ENCODE results near the gene EGFL8.
A peak's percentile ranks its signal among the peaks of the same experiment; 100 is the strongest.
"Not testable (repeated sequence)": the region's sequence is repeated elsewhere in the genome, so short reads cannot be mapped to it uniquely, and the experiment has no call there.

The EGFL8 gene

GRCh38 chr6:32164295-32164694, at the start of gene EGFL8:
TSS of gene EGFL8 (plus strand) at chr6:32164595. CDS start at chr6:32166166, 1,571 bp downstream.
- no peak for DNase-seq (ENCODE audit: low spot score)

DNA sequence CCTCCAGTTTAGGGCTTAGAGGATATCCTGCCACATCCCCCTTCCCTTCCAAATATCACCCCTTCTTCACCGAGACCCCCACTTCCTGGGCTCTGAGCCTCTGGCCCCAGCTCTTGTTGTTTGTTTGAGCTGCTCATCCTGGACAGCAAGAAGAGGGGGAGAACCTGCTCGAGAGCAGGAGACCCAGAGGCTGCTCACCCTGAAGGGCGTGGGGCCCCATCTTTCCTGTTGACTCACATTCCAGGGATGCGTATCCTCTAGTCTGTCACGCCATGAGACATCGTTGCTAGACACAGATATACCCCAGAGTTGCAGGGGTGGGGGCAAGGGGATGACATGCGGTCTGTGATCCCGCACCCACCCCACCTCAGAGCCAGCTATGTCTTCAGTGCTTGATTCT, 49.6 kb upstream of the EGFL8 start:
- DNase-seq (ENCODE audit: low spot score): no peak

- no peak for DNase-seq (ENCODE audit: low spot score)
Measured at GRCh38 chr6:32115623-32116022, 48.8 kb upstream of the EGFL8 start.

GRCh38 chr6:32116674-32117073, 47.7 kb upstream of the EGFL8 start:
- peak; percentile 53 for DNase-seq (ENCODE audit: low spot score)

GRCh38 chr6:32117461-32117860, 46.9 kb upstream of the EGFL8 start:
- no peak for DNase-seq (ENCODE audit: low spot score)

GRCh38 chr6:32118782-32119628, 45.4 kb upstream of the EGFL8 start:
- DNase-seq (ENCODE audit: low spot score): peak; percentile 90

DNA sequence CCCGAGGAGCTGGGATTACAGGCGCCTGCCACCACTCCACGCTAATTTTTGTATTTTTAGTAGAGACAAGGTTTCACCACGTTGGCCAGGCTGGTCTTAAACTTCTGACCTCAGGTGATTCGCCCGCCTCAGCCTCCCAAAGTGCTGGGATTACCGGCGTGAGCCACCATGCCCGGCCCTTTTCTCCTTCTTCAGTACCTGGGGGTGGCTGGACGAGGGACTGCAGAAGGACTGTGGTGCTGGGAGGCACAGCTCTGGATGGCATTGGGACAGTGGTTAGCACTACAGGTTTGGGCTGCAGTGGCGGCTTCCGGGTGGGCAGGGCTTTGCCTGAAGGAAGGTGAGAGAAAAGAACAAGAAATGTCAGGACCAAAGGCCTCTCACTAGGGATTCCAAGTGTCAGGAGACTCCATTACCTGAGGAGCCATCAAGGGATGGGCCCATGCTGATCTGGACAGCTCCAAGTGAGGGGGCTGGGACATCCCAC, 43.8 kb upstream of the EGFL8 start:
- no peak for DNase-seq (ENCODE audit: low spot score)

DNA sequence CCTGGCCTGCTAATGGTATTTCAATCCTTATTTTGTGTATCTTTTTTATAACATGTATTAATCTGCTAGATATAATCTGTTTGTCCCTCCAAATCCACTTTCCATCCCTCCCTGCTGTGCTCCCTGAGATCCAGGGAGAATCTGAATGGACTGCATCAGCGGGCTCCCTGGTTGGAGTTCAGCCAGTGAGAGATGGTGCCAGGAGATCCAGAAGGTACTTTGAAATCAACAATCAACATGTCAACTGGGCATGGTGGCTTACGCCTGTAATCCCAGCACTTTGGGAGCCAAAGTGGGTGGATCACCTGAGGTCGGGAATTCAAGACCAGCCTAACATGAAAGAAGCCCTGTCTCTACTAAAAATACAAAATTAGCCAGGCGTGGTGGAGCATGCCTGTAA, 40.7 kb upstream of the EGFL8 start:
- no peak for DNase-seq (ENCODE audit: low spot score)

DNA sequence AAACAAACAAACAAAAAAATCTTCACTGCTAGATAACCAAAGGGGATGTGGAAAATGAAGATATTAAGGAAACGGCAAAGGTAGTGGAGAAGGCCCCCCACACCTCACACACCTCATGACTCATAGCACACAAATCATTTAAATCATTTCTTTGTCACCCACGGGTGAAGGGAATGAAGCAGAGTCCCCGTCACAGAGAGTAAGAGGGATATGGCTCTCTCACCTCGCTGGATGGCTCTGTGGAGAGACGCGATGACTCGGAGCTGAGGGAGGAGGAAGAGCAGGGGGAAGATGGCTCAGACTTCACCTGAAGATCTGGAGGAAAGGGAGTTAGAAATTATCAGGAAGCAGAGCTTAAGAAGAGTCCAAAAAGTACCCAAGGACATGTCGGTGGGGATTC, 37.5 kb upstream of the EGFL8 start:
- no peak for DNase-seq (ENCODE audit: low spot score)

GRCh38 chr6:32127409-32127716, 37.0 kb upstream of the EGFL8 start:
- no peak for DNase-seq (ENCODE audit: low spot score)

DNA sequence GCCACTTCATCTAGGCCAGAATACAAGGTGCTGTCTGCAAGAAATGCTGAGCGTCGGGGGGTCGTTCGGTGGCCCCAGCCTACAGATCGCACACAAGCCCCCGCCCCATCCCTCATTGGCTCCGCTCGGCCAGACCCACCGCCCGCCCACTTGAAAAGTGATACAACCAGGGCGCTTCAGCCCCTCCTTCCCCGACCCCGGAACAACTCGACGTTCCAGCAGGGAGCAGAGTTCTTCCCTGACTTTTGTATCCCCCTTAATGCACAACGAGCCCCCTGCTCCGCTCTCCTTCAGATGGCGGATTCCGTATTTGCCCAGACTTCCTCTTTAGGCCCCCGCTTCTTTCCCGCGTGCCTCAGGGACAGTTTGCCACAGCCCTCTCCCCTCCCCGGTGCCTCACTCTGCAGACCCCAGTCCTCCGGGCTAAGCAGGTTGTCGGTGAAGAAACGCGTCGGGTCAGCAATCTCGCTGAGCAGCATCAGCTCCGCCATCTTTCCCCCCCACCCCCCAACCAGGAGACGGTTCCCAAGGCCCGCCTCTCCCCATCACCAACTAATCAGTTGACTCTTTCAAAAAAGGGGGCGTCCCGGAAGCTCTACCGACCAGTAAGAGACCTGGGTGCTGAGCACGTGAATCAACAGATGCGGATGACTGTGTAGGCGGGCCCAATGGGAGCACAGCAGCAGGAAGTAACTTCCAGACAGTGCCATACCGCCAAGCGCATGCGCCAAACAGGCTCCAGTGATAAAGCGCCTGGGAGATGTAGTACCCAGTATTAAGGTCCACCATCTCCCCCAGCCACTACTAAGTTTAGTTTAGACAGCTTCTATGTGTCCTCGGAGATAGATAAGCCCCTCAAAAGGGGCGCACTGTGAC, 36.4 kb upstream of the EGFL8 start, which contains the start of gene ATF6B:
Gene ATF6B (minus strand): TSS at position 530 of the 876 bp plus-strand sequence. CDS start 39 bp downstream, at position 491.
- DNase-seq (ENCODE audit: low spot score): peak; percentile 95

- DNase-seq (ENCODE audit: low spot score): no peak
Measured at GRCh38 chr6:32128751-32129296, 35.6 kb upstream of the EGFL8 start.

GRCh38 chr6:32129297-32130088, 34.9 kb upstream of the EGFL8 start:
- DNase-seq (ENCODE audit: low spot score): no peak

DNA sequence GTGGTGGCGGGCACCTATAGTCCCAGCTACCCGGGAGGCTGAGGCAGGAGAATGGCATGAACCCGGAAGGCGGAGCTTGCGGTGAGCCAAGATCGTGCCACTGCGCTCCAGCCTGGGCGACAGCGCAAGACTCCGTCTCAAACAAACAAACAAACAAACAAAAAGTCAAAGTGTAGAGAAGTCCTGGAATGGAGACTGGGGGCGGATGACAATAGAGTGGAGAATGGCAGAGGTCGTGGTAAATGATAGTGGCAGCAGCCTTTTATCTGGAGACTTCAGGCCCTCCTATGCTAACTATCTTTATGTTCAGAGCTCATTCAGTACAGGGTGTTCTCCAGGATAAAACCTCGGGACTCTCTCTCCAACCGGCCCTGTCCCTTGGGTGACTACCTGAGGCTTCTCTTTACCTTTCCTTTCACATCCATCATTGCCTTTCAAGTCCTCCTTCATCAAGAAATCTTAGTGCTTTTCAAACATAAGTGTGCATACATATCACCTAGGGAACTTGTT, 32.9 kb upstream of the EGFL8 start:
- no peak for DNase-seq (ENCODE audit: low spot score)

- DNase-seq (ENCODE audit: low spot score): no peak
Measured at GRCh38 chr6:32132110-32132509, 32.3 kb upstream of the EGFL8 start.

GRCh38 chr6:32133786-32134185, 30.6 kb upstream of the EGFL8 start:
- DNase-seq (ENCODE audit: low spot score): no peak

- no peak for DNase-seq (ENCODE audit: low spot score)
Measured at GRCh38 chr6:32137454-32137853, 26.9 kb upstream of the EGFL8 start.

DNA sequence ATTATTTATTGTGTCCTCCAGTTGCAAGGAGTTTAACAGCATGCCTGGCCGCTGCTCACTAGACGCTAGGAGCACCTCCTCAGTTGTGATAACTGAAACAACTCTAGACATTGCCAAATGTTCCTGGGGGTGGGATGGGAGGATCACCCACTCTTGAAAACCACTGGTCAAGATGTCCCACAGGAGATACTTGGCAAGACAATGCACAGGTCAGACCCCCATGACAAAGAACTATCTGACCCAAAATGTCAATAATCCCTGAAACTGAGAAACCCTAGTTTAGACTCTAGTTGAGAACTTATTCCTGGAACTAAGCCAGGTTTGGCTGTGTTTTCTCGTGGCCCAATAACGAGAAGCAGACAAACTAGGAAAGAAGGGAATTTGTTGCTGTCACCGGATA, 24.8 kb upstream of the EGFL8 start:
- no peak for DNase-seq (ENCODE audit: low spot score)

DNA sequence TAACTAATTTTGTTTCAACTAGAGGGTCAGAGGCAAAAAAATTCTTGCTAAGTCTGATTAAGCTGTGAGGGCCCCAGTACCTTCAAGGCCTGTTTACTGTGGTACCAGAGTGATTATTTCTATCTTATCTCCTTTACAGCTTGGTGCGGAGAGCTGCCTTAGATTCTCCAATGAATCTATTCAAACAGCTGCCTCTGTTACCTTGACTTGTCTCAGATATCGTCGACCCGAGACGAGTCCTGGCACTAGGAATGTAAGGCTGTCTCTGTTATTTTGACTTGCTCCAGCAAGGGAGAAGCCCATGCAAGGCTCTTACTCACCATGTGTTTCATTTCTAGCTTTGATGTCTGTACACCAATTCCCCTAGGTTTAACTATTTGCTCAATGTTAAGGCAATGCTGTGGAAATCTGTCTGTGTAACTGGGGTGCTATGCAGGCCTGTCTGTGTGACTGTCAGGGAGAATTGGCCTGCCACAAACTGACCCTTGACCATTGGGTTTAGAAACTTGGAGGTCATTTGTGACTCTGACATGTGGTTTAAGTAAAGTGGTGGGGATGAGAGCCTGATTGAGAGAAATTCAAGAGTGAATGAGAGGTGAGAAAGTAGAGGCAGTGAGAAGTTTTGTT, 23.9 kb upstream of the EGFL8 start:
- no peak for DNase-seq (ENCODE audit: low spot score)

DNA sequence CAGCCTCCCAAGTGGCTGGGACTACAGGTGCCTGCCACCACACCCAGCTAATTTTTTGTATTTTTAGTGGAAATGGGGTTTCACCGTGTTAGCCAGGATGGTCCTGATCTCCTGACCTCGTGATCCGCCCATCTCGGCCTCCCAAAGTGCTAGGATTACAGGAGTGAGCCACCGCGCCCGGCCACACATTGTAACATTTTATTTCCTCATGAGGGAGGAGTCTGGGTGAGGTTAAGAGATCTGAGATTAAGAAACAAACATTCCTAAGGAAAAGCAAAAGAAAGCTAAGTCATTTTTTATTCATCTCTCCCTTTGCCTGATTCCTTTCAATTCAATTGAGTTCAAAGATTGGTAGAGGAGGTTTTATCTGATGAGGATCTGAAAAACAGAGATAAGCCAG, 20.2 kb upstream of the EGFL8 start:
- DNase-seq (ENCODE audit: low spot score): not testable (repeated sequence)

GRCh38 chr6:32146287-32146686, 18.1 kb upstream of the EGFL8 start:
- no peak for DNase-seq (ENCODE audit: low spot score)
